Measurements from ENCODE around the gene BCAS4.
"Not testable (repeated sequence)": the region's sequence is repeated elsewhere in the genome, so short reads cannot be mapped to it uniquely, and the experiment has no call there.

BCAS4 gene

GRCh38 chr20:50769551-50770085 lies 25.2 kb upstream of the BCAS4 start:
- in situ Hi-C loops (cut with HindIII; ENCODE audit: low sequenced_read_pairs) = not testable (repeated sequence)

- in situ Hi-C loops (cut with HindIII; ENCODE audit: low sequenced_read_pairs) = not testable (repeated sequence)
Observed at GRCh38 chr20:50771419-50772080, 23.3 kb upstream of the BCAS4 start.

- in situ Hi-C loops (cut with HindIII; ENCODE audit: low sequenced_read_pairs) = no loop called here
Observed at GRCh38 chr20:50772420-50773185, 22.3 kb upstream of the BCAS4 start.

- in situ Hi-C loops (cut with HindIII; ENCODE audit: low sequenced_read_pairs) = no loop called here
Observed at GRCh38 chr20:50774515-50774914, 20.3 kb upstream of the BCAS4 start.

GRCh38 chr20:50776122-50776817 lies 18.6 kb upstream of the BCAS4 start:
- in situ Hi-C loops (cut with HindIII; ENCODE audit: low sequenced_read_pairs) = no loop called here

- in situ Hi-C loops (cut with HindIII; ENCODE audit: low sequenced_read_pairs) = no loop called here
Observed at GRCh38 chr20:50777373-50777772, 17.5 kb upstream of the BCAS4 start.

GRCh38 chr20:50778994-50779393 lies 15.9 kb upstream of the BCAS4 start:
- in situ Hi-C loops (cut with HindIII; ENCODE audit: low sequenced_read_pairs) = not testable (repeated sequence)

- in situ Hi-C loops (cut with HindIII; ENCODE audit: low sequenced_read_pairs) = no loop called here
Observed at GRCh38 chr20:50783390-50783789, 11.5 kb upstream of the BCAS4 start.

- in situ Hi-C loops (cut with HindIII; ENCODE audit: low sequenced_read_pairs) = no loop called here
Observed at GRCh38 chr20:50783903-50784302, 11.0 kb upstream of the BCAS4 start.

GRCh38 chr20:50784464-50784863 lies 10.4 kb upstream of the BCAS4 start:
- in situ Hi-C loops (cut with HindIII; ENCODE audit: low sequenced_read_pairs) = no loop called here

- in situ Hi-C loops (cut with HindIII; ENCODE audit: low sequenced_read_pairs) = no loop called here
Observed at GRCh38 chr20:50786703-50787102, 8.2 kb upstream of the BCAS4 start.

GRCh38 chr20:50787181-50787580 lies 7.7 kb upstream of the BCAS4 start:
- in situ Hi-C loops (cut with HindIII; ENCODE audit: low sequenced_read_pairs) = no loop called here

GRCh38 chr20:50788045-50788991 lies 6.5 kb upstream of the BCAS4 start:
- in situ Hi-C loops (cut with HindIII; ENCODE audit: low sequenced_read_pairs) = no loop called here

- in situ Hi-C loops (cut with HindIII; ENCODE audit: low sequenced_read_pairs) = no loop called here
Observed at GRCh38 chr20:50789968-50790650, 4.8 kb upstream of the BCAS4 start.

- in situ Hi-C loops (cut with HindIII; ENCODE audit: low sequenced_read_pairs) = no loop called here
Observed at GRCh38 chr20:50790651-50791277, 4.1 kb upstream of the BCAS4 start.

- in situ Hi-C loops (cut with HindIII; ENCODE audit: low sequenced_read_pairs) = no loop called here
Observed at GRCh38 chr20:50792708-50793574, 1.9 kb upstream of the BCAS4 start.

- in situ Hi-C loops (cut with HindIII; ENCODE audit: low sequenced_read_pairs) = not testable (repeated sequence)
Observed at GRCh38 chr20:50793575-50794016, 1.3 kb upstream of the BCAS4 start.

- in situ Hi-C loops (cut with HindIII; ENCODE audit: low sequenced_read_pairs) = no loop called here
Observed at GRCh38 chr20:50794181-50794845, 548 bp upstream of the BCAS4 start.
